HEK293 (cell line): ENCODE results near the gene S100A13.

Source experiments
- CTCF ChIA-PET: fragments of 350-600 bp; formaldehyde crosslinking; extraction: SDS; loops from one replicate; lab custom pipeline; 2021; ENCODE audit warnings: antibody characterized with exemption; lab: Yijun Ruan, JAX
- POLR2A ChIA-PET: fragments of 300-600 bp; formaldehyde crosslinking; extraction: SDS; loops from one replicate; lab custom pipeline; 2020; ENCODE audit warnings: antibody characterized with exemption, inconsistent platforms; lab: Yijun Ruan, JAX
- H3K27ac ChIP-seq: fragments of 200-500 bp; sonication (Bioruptor generic); 2 replicates; pipeline ENCODE4 v1.5.1; 2014; ENCODE audit warnings: low read depth, low read length, control low read depth, inconsistent platforms; ENCODE audit errors: extremely low read depth
- H3K36me3 ChIP-seq, 2 experiments: fragments of 200-500 bp in 1 of 2; sonication (Bioruptor generic) in 1 of 2; 1 replicate in 1 of 2; 2 replicates in 1 of 2; pipeline ENCODE4 v1.5.1; 2014 to 2017; ENCODE audit warnings: inconsistent platforms in 2 of 2, low read length in 2 of 2; ENCODE audit not compliant: control insufficient read depth in 2 of 2, insufficient read depth in 1 of 2
- H3K4me1 ChIP-seq: fragments of 200-500 bp; sonication (Bioruptor generic); 2 replicates; pipeline ENCODE4 v1.5.1; 2014; ENCODE audit warnings: mild to moderate bottlenecking, low read length, inconsistent platforms; ENCODE audit not compliant: control insufficient read depth, insufficient read depth
- H3K4me3 ChIP-seq: 2 replicates; pipeline ENCODE4 v1.5.1; 2011; ENCODE audit warnings: low read depth, mild to moderate bottlenecking, control low read depth, low read length, moderate library complexity
- H3K9me3 ChIP-seq: fragments of 200-500 bp; sonication (Bioruptor generic); 2 replicates; pipeline ENCODE4 v1.5.1; 2014; ENCODE audit warnings: low read depth, low read length, inconsistent platforms; ENCODE audit not compliant: control insufficient read depth, insufficient read depth
- BCL11A ChIP-seq: fragments of 450-650 bp; formaldehyde crosslinking; IDR thresholded peaks from 2 replicates; pipeline ENCODE4 v1.5.1; 2016; ENCODE audit warnings: low read depth, missing biosample characterization, missing genetic modification characterization
- GLI2 ChIP-seq: fragments of 450-650 bp; formaldehyde crosslinking; IDR thresholded peaks from 2 replicates; pipeline ENCODE4; 2017; ENCODE audit warnings: missing biosample characterization, missing genetic modification characterization, low read depth, borderline replicate concordance
- GLIS2 ChIP-seq: fragments of 450-650 bp; formaldehyde crosslinking; IDR thresholded peaks from 2 replicates; pipeline ENCODE4 v1.5.1; 2016; ENCODE audit warnings: missing biosample characterization, missing genetic modification characterization
- SP2 ChIP-seq: fragments of 450-650 bp; formaldehyde crosslinking; IDR thresholded peaks from 2 replicates; pipeline ENCODE4 v1.5.1; 2016; ENCODE audit warnings: missing biosample characterization, missing genetic modification characterization
- ZNF112 ChIP-seq: fragments of 450-650 bp; formaldehyde crosslinking; IDR thresholded peaks from 2 replicates; pipeline ENCODE4 v1.5.0; 2017; ENCODE audit warnings: missing biosample characterization, missing genetic modification characterization
- ZNF2 ChIP-seq: fragments of 450-650 bp; formaldehyde crosslinking; IDR thresholded peaks from 2 replicates; pipeline ENCODE4 v1.5.1; 2016; ENCODE audit warnings: missing biosample characterization, missing genetic modification characterization
- ZNF311 ChIP-seq: fragments of 450-650 bp; formaldehyde crosslinking; IDR thresholded peaks from 2 replicates; pipeline ENCODE4 v1.5.1; 2017; ENCODE audit warnings: missing biosample characterization, missing genetic modification characterization, borderline replicate concordance
- ZNF324 ChIP-seq: fragments of 450-650 bp; formaldehyde crosslinking; IDR thresholded peaks from 2 replicates; pipeline ENCODE4 v1.5.1; 2016; ENCODE audit warnings: missing biosample characterization, missing genetic modification characterization
- ZNF335 ChIP-seq: fragments of 450-650 bp; formaldehyde crosslinking; conservative IDR thresholded peaks from 2 replicates; pipeline ENCODE4 v1.5.1; 2016; ENCODE audit warnings: missing biosample characterization, missing genetic modification characterization
- ZNF561 ChIP-seq: fragments of 450-650 bp; IDR thresholded peaks from 2 replicates; pipeline ENCODE4 v1.5.1; 2018; ENCODE audit warnings: missing biosample characterization, missing genetic modification characterization, borderline replicate concordance
- ZNF791 ChIP-seq: fragments of 450-650 bp; formaldehyde crosslinking; IDR thresholded peaks from 2 replicates; pipeline ENCODE4 v1.5.1; 2016; ENCODE audit warnings: missing biosample characterization, missing genetic modification characterization
- ZSCAN30 ChIP-seq: fragments of 450-650 bp; IDR thresholded peaks from 2 replicates; pipeline ENCODE4 v1.5.1; 2018; ENCODE audit warnings: missing biosample characterization, mild to moderate bottlenecking, missing genetic modification characterization, moderate library complexity
- TF ChIP-seq, protein P1 (sequence below): fragments of 450-650 bp; formaldehyde crosslinking; IDR thresholded peaks from 2 replicates; pipeline ENCODE4 v1.5.1; 2016; ENCODE audit warnings: missing biosample characterization, missing genetic modification characterization
- TF ChIP-seq, protein P2 (sequence below): fragments of 450-650 bp; formaldehyde crosslinking; IDR thresholded peaks from 2 replicates; pipeline ENCODE4 v1.5.1; 2017; ENCODE audit warnings: missing biosample characterization, missing genetic modification characterization
- TF ChIP-seq, protein P3 (sequence below): fragments of 450-650 bp; formaldehyde crosslinking; IDR thresholded peaks from 2 replicates; pipeline ENCODE4 v1.5.1; 2016; ENCODE audit warnings: missing biosample characterization, missing genetic modification characterization
- TF ChIP-seq, protein P4 (sequence below): fragments of 450-650 bp; formaldehyde crosslinking; IDR thresholded peaks from 2 replicates; pipeline ENCODE4 v1.5.1; 2017; ENCODE audit warnings: missing biosample characterization, missing genetic modification characterization
- TF ChIP-seq, protein P5 (sequence below): fragments of 450-650 bp; formaldehyde crosslinking; IDR thresholded peaks from 2 replicates; pipeline ENCODE4 v1.5.1; 2016; ENCODE audit warnings: missing biosample characterization, missing genetic modification characterization

S100A13 gene

DNA sequence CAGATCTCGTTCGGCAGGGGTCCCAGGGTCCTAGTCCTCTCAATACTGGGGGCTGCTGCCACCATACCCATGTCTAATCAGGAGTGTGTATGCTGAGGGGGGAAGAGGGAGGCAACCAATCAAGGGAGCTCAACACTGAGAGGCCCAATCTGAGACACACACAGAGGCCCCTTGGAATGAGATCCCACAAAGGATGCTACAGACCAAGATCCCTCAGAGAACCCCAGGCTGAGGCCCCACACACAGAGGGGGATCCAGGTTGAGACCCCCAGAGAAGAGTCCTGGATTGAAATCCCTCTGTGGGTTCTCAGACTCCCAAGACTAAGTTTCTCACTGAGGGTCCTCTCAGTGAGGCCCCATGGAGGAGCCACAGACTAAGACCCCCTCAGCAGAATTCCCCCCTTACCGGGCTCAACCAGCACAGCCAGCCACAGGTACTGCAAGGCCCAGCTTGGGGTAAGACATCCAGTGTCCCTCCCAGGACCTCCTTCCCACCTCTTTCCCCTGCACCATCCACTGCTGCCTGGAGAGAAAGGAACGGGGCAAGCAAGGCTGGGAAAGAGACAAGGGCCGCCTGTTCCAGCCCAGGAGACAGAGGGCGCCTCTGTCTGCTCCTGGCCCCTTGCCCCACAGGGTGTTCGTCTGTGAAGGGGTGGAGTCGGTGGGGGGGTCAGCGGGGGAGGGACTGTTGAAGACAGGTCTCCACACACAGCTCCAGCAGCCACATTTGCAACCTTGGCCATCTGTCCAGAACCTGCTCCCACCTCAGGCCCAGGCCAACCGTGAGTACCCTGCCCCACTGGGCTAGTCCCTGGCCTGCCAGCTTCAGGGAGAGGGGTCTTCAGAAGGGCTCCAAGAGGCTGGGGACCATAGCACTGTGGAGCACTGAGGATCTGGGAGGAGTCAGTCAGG lies 666 bp upstream of the S100A13 start, which contains the start of gene S100A1 (continued):
- TF ChIP-seq ZNF561 (tag by site-specific recombination) (peak; percentile 9; the same call in 1 of the 2 replicates), ZNF2 (no peak), ZNF112 (tag by site-specific recombination) (no peak), ZNF791 (no peak), GLI2 (tag by site-specific recombination) (no peak), ZNF311 (tag by site-specific recombination) (no peak), ZNF324 (tag by site-specific recombination) (no peak), GLIS2 (tag by site-specific recombination) (peak; percentile 67), SP2 (tag by site-specific recombination) (no peak), ZNF335 (0 out of 2 replicates have a peak, but pooled peaks have one; percentile 45), ZSCAN30 (tag by site-specific recombination) (no peak)
- TF ChIP-seq, protein P1, sequence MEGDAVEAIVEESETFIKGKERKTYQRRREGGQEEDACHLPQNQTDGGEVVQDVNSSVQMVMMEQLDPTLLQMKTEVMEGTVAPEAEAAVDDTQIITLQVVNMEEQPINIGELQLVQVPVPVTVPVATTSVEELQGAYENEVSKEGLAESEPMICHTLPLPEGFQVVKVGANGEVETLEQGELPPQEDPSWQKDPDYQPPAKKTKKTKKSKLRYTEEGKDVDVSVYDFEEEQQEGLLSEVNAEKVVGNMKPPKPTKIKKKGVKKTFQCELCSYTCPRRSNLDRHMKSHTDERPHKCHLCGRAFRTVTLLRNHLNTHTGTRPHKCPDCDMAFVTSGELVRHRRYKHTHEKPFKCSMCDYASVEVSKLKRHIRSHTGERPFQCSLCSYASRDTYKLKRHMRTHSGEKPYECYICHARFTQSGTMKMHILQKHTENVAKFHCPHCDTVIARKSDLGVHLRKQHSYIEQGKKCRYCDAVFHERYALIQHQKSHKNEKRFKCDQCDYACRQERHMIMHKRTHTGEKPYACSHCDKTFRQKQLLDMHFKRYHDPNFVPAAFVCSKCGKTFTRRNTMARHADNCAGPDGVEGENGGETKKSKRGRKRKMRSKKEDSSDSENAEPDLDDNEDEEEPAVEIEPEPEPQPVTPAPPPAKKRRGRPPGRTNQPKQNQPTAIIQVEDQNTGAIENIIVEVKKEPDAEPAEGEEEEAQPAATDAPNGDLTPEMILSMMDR (tag by site-specific recombination): no peak; the same call in none of the 2 replicates
- TF ChIP-seq, protein P2, sequence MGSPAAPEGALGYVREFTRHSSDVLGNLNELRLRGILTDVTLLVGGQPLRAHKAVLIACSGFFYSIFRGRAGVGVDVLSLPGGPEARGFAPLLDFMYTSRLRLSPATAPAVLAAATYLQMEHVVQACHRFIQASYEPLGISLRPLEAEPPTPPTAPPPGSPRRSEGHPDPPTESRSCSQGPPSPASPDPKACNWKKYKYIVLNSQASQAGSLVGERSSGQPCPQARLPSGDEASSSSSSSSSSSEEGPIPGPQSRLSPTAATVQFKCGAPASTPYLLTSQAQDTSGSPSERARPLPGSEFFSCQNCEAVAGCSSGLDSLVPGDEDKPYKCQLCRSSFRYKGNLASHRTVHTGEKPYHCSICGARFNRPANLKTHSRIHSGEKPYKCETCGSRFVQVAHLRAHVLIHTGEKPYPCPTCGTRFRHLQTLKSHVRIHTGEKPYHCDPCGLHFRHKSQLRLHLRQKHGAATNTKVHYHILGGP (tag by site-specific recombination): no peak
- TF ChIP-seq, protein P3, sequence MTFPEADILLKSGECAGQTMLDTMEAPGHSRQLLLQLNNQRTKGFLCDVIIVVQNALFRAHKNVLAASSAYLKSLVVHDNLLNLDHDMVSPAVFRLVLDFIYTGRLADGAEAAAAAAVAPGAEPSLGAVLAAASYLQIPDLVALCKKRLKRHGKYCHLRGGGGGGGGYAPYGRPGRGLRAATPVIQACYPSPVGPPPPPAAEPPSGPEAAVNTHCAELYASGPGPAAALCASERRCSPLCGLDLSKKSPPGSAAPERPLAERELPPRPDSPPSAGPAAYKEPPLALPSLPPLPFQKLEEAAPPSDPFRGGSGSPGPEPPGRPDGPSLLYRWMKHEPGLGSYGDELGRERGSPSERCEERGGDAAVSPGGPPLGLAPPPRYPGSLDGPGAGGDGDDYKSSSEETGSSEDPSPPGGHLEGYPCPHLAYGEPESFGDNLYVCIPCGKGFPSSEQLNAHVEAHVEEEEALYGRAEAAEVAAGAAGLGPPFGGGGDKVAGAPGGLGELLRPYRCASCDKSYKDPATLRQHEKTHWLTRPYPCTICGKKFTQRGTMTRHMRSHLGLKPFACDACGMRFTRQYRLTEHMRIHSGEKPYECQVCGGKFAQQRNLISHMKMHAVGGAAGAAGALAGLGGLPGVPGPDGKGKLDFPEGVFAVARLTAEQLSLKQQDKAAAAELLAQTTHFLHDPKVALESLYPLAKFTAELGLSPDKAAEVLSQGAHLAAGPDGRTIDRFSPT (tag by site-specific recombination): 0 out of 2 replicates have a peak, but pooled peaks have one; percentile 6
- TF ChIP-seq, protein P4, sequence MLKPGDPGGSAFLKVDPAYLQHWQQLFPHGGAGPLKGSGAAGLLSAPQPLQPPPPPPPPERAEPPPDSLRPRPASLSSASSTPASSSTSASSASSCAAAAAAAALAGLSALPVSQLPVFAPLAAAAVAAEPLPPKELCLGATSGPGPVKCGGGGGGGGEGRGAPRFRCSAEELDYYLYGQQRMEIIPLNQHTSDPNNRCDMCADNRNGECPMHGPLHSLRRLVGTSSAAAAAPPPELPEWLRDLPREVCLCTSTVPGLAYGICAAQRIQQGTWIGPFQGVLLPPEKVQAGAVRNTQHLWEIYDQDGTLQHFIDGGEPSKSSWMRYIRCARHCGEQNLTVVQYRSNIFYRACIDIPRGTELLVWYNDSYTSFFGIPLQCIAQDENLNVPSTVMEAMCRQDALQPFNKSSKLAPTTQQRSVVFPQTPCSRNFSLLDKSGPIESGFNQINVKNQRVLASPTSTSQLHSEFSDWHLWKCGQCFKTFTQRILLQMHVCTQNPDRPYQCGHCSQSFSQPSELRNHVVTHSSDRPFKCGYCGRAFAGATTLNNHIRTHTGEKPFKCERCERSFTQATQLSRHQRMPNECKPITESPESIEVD (tag by site-specific recombination): no peak

DNA sequence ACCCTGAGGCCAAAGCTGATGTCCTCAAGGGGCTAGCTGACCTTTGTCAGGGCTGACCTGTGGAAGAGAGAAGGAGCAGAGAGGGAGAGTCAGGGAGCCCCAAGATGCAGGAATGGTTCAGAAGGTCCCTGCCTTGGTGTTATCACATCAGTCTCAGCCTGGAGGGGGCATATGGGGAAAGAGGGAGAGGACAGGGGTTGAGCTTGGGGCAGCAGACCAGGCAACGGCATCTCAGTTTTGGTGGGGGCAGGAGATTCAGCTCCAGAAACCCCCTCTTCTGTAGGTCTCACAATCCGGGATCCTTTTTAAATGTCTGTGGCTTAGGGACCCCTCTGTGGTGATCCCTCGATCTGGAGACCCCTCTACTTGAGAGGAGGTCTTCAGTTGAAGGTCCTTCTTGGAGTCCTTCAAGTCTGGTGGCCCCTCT lies 815 bp downstream of the S100A13 start:
- CTCF ChIA-PET: interaction anchor here (0.6 to 7.4 kb wide), 22 partner anchors 12 to 550 kb away, joined by 3 to 54 read pairs (median 6); partner anchors contain the start of genes S100A14 and S100A16
- Histone ChIP-seq H3K27ac (peak overlapping the region; percentile 61; the same call in 1 of the 2 replicates), H3K9me3 (no peaks in the 10 kb centered on the region), H3K4me1 (0 out of 2 replicates have a peak, but pooled peaks cover 3% of the 10 kb centered on the region), H3K4me3 (peak overlapping the region; percentile 55), H3K36me3 (peaks cover 0 to 31% of the 10 kb centered on the region in 2 experiments; a peak in 2 of 3 replicates)
- POLR2A ChIA-PET: interaction anchor here (0.9 to 2.9 kb wide), 18 partner anchors 8 to 364 kb away, joined by 3 to 24 read pairs (median 10); partner anchors contain the start of genes RPS27, S100A14, S100A16 and S100A2
- TF ChIP-seq BCL11A: no peak
- TF ChIP-seq, protein P5, sequence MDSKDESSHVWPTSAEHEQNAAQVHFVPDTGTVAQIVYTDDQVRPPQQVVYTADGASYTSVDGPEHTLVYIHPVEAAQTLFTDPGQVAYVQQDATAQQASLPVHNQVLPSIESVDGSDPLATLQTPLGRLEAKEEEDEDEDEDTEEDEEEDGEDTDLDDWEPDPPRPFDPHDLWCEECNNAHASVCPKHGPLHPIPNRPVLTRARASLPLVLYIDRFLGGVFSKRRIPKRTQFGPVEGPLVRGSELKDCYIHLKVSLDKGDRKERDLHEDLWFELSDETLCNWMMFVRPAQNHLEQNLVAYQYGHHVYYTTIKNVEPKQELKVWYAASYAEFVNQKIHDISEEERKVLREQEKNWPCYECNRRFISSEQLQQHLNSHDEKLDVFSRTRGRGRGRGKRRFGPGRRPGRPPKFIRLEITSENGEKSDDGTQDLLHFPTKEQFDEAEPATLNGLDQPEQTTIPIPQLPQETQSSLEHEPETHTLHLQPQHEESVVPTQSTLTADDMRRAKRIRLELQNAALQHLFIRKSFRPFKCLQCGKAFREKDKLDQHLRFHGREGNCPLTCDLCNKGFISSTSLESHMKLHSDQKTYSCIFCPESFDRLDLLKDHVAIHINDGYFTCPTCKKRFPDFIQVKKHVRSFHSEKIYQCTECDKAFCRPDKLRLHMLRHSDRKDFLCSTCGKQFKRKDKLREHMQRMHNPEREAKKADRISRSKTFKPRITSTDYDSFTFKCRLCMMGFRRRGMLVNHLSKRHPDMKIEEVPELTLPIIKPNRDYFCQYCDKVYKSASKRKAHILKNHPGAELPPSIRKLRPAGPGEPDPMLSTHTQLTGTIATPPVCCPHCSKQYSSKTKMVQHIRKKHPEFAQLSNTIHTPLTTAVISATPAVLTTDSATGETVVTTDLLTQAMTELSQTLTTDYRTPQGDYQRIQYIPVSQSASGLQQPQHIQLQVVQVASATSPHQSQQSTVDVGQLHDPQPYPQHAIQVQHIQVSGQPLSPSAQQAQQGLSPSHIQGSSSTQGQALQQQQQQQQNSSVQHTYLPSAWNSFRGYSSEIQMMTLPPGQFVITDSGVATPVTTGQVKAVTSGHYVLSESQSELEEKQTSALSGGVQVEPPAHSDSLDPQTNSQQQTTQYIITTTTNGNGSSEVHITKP (tag by site-specific recombination): peak; percentile 79
